ENCODE data around the gene OPCML.

DNA sequence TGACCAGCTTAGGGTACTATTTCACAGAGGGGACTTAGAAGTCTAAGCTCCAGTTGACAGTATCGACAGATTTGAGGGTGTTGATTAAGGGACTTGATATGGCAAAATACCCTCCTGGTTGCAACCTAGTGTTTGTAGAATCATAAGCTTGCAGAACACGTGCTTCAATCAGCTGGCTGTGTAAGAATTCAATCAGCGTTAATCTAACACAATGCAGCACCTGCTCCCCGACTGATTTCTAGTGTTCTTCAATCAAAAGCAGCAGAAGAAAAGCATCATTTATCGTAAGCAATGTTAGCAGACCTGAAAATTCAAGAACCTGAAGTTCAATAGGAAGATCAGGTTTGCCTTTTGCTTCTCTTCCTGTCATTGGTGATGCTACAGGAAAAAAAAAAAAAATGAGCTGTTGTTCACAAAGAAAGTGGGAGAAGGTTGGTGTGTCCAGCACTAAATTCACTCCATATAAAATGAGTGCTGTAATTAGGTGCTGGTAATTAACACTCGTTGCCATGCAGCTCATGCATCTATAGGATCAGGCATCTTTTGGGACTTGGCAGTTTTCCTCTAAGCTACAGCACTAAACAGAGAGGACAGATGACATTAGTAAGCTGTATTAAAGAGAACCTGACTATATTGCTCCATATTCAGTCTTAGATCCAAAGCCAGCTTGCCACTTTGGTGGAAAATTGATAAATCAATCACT lies 840.3 kb downstream of the OPCML start:
- TF ChIP-seq, protein P1, sequence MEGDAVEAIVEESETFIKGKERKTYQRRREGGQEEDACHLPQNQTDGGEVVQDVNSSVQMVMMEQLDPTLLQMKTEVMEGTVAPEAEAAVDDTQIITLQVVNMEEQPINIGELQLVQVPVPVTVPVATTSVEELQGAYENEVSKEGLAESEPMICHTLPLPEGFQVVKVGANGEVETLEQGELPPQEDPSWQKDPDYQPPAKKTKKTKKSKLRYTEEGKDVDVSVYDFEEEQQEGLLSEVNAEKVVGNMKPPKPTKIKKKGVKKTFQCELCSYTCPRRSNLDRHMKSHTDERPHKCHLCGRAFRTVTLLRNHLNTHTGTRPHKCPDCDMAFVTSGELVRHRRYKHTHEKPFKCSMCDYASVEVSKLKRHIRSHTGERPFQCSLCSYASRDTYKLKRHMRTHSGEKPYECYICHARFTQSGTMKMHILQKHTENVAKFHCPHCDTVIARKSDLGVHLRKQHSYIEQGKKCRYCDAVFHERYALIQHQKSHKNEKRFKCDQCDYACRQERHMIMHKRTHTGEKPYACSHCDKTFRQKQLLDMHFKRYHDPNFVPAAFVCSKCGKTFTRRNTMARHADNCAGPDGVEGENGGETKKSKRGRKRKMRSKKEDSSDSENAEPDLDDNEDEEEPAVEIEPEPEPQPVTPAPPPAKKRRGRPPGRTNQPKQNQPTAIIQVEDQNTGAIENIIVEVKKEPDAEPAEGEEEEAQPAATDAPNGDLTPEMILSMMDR (IDR thresholded peaks at IDR 0.05; ENCODE audit: insufficient read depth, low read length) = no peak
- TF ChIP-seq SPI1 (IDR thresholded peaks at IDR 0.05; ENCODE audit: borderline replicate concordance, low read depth) = no peak
- no peak for TF ChIP-seq POLR2AphosphoS5 (IDR thresholded peaks at IDR 0.05; ENCODE audit: low read depth)
- TF ChIP-seq, protein P2, sequence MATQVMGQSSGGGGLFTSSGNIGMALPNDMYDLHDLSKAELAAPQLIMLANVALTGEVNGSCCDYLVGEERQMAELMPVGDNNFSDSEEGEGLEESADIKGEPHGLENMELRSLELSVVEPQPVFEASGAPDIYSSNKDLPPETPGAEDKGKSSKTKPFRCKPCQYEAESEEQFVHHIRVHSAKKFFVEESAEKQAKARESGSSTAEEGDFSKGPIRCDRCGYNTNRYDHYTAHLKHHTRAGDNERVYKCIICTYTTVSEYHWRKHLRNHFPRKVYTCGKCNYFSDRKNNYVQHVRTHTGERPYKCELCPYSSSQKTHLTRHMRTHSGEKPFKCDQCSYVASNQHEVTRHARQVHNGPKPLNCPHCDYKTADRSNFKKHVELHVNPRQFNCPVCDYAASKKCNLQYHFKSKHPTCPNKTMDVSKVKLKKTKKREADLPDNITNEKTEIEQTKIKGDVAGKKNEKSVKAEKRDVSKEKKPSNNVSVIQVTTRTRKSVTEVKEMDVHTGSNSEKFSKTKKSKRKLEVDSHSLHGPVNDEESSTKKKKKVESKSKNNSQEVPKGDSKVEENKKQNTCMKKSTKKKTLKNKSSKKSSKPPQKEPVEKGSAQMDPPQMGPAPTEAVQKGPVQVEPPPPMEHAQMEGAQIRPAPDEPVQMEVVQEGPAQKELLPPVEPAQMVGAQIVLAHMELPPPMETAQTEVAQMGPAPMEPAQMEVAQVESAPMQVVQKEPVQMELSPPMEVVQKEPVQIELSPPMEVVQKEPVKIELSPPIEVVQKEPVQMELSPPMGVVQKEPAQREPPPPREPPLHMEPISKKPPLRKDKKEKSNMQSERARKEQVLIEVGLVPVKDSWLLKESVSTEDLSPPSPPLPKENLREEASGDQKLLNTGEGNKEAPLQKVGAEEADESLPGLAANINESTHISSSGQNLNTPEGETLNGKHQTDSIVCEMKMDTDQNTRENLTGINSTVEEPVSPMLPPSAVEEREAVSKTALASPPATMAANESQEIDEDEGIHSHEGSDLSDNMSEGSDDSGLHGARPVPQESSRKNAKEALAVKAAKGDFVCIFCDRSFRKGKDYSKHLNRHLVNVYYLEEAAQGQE (IDR thresholded peaks at IDR 0.05; ENCODE audit: insufficient replicate concordance, low read depth) = no peak
- TF ChIP-seq GABPA (IDR thresholded peaks at IDR 0.05; ENCODE audit: low read depth) = no peak

Data from HL-60 (cell line).